Measurements from ENCODE around the gene AKAP5. TPM values are rescaled to one million over a fixed set of nuclear protein-coding genes. Genes with fewer than 3 reads are reported as not detected.

AKAP5 gene
- total and polyA plus RNA-seq, 2 of the 13 experiments (the other 11 are each of a cell fraction or from before 2014, with no cell fraction given) = 0.18 to 1.5 TPM

- TF ChIP-seq, protein P1, sequence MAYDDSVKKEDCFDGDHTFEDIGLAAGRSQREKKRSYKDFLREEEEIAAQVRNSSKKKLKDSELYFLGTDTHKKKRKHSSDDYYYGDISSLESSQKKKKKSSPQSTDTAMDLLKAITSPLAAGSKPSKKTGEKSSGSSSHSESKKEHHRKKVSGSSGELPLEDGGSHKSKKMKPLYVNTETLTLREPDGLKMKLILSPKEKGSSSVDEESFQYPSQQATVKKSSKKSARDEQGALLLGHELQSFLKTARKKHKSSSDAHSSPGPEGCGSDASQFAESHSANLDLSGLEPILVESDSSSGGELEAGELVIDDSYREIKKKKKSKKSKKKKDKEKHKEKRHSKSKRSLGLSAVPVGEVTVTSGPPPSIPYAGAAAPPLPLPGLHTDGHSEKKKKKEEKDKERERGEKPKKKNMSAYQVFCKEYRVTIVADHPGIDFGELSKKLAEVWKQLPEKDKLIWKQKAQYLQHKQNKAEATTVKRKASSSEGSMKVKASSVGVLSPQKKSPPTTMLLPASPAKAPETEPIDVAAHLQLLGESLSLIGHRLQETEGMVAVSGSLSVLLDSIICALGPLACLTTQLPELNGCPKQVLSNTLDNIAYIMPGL (CRISPR knock-in tag; IDR thresholded peaks at IDR 0.05; ENCODE audit: borderline replicate concordance in 1 of 2, low read depth in 1 of 2) = peak in 1 of 2 experiments; percentile 67; a peak in 1 of 4 replicates
- TF ChIP-seq HOXA3 (CRISPR knock-in tag; IDR thresholded peaks at IDR 0.05) = 0 out of 2 replicates have a peak, but pooled peaks have one; percentile 48
- no peak for TF ChIP-seq HNF4G (IDR thresholded peaks at IDR 0.05; ENCODE audit: borderline replicate concordance, low read depth, low read length)
- peak; percentile 28; the same call in 1 of the 2 replicates for TF ChIP-seq HNF4G (CRISPR knock-in tag; IDR thresholded peaks at IDR 0.05; ENCODE audit: borderline replicate concordance, low read depth)
- TF ChIP-seq, protein P2, sequence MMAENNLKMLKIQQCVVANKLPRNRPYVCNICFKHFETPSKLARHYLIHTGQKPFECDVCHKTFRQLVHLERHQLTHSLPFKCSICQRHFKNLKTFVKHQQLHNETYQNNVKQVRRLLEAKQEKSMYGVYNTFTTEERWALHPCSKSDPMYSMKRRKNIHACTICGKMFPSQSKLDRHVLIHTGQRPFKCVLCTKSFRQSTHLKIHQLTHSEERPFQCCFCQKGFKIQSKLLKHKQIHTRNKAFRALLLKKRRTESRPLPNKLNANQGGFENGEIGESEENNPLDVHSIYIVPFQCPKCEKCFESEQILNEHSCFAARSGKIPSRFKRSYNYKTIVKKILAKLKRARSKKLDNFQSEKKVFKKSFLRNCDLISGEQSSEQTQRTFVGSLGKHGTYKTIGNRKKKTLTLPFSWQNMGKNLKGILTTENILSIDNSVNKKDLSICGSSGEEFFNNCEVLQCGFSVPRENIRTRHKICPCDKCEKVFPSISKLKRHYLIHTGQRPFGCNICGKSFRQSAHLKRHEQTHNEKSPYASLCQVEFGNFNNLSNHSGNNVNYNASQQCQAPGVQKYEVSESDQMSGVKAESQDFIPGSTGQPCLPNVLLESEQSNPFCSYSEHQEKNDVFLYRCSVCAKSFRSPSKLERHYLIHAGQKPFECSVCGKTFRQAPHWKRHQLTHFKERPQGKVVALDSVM (CRISPR knock-in tag; IDR thresholded peaks at IDR 0.05) = 0 out of 2 replicates have a peak, but pooled peaks have one; percentile 14
- TF ChIP-seq NFYC (CRISPR knock-in tag; IDR thresholded peaks at IDR 0.05) = peak; percentile 68
- TF ChIP-seq HNRNPLL (IDR thresholded peaks at IDR 0.05; ENCODE audit: low read depth, low read length, poor library complexity, severe bottlenecking) = no peak
- TF ChIP-seq ZNF121 (CRISPR knock-in tag; IDR thresholded peaks at IDR 0.05) = no peak; the same call in 1 of the 2 replicates
- TF ChIP-seq ATF7-NPFF (CRISPR knock-in tag; IDR thresholded peaks at IDR 0.05; ENCODE audit: low read depth) = peak; percentile 49
- peak; percentile 36 for TF ChIP-seq ZFY (CRISPR knock-in tag; IDR thresholded peaks at IDR 0.05)
- TF ChIP-seq ZNF333 (CRISPR knock-in tag; IDR thresholded peaks at IDR 0.05; ENCODE audit: borderline replicate concordance) = no peak
- 0 out of 2 replicates have a peak, but pooled peaks have one; percentile 39 for TF ChIP-seq SPEN (CRISPR knock-in tag; IDR thresholded peaks at IDR 0.05; ENCODE audit: low read depth)
- no peak for TF ChIP-seq ZNF703 (CRISPR knock-in tag; IDR thresholded peaks at IDR 0.05; ENCODE audit: borderline replicate concordance)
- peak; percentile 66 for TF ChIP-seq ZNF687 (CRISPR knock-in tag; IDR thresholded peaks at IDR 0.05)
- no peak for TF ChIP-seq ZBTB20 (CRISPR knock-in tag; IDR thresholded peaks at IDR 0.05; ENCODE audit: borderline replicate concordance, low read depth)
- peak; percentile 70; the same call in 1 of the 2 replicates for TF ChIP-seq PRDM15 (CRISPR knock-in tag; IDR thresholded peaks at IDR 0.05)
Observed at GRCh38 chr14:64465191-64465822, at the start of gene AKAP5 (continued).

Data from HepG2 (cell line).